HG03354 (cell line): Measurements from ENCODE around the gene ING5.

Experiments used
- ATAC-seq: cut with Tn5 transposase; IDR thresholded peaks from one replicate; pipeline ENCODE4 v1.9.1; 2021; ENCODE audit warnings: mild to moderate bottlenecking; ENCODE audit not compliant: unreplicated experiment, poor library complexity, severe bottlenecking

The ING5 gene

DNA sequence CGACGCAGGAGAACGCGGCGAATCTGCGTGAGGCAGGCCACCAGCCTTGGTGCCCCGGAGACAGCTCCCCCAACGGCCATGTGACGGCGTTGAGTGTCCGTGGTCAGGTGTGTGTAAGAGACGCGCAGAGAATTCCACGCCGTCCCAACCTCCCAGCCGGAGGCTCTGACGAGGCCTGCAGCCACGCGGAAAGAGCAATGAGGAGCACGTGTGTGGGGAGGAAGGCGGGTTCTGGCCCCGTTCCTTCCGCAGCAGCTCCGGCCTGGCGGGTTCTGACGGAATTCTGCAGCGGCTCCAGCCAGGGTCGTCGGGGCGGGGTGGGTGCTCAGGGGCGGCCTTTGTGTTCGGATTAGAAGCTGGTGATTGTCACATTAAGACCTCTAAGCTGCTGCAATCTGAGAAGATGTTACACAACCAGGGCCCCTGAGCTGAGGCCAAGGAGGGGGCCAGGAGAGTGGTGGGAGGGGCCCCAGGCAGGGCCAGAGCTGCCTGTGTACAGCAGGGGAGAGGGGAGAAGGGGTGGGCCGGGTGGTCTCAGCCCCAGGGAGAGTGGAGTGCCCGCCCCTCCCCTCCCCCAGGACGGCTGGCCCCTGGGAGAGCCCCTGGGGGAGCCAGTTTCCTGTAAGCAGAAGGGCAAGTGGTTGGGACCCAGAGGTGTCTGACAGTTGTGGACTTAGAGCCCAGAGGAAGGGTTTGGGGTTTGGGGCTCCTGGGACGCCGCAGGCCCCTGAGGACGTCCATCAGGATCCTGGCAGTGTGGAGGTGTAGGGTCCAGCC lies 69.6 kb downstream of the ING5 start:
- no peak for ATAC-seq

DNA sequence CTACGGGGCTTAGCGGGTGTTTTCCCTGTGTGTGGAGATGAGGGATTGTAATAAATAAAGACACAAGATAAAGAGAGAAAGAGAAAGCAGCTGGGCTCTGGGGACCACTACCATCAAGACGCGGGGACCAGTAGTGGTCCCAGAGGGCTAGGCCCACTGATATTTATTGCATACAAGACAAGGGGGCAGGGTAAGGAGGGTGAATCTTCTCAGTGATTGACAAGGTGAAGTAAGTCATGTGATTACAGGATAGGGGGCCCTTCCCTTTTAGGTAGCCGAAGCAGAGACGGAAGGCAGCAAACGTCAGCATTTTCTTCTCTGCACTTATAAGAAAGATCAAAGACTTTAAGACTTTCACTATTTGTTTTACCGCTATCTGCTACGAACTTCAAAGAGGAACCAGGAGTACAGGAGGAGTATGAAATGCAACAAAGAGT lies 70.2 kb downstream of the ING5 start:
- no peak for ATAC-seq

DNA sequence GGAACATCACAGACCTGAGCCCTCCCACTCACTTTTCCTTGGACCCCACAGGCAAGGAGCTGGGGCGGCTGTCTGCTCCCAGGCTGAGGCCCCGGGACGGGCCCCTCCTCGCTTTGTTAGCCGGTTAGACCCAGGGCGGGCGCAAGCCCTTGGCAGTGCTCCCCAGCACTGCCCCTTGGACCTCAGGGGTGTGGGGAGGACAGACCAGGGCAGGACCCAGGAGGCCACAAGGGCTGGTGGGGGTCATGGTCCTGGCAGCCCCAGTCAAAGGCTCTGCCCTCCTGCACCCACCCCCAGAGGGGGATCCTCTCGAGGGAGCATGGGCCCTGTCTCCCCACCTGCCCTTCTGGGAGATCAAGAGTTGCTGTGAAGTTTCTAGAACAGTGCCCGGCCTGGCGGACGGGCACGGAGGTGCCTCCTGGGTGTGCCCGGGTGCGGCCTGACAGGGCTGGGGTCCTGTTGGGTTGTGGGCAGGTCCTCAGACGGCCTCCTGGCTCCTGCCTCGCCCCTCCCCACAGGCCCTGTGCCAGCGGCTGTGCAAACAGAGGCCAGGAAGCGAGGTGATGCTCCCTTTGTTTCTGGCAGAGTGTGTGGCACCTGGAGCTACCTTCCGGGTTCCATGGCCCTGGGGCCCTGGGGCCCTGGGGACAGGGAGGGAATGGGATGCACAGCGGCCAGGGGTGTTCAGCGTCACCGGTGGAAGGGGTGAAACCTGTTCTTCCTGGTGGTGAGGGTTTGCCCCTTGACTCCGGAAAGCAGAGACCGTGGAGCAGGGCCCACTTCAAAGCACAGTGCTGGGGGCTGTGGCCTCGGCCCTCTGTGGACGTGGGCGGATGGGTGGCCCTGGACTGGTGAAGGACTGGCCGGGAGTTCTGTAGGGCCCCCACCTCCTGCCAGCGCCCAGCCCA lies 71.9 kb downstream of the ING5 start:
- ATAC-seq, result no peak

DNA sequence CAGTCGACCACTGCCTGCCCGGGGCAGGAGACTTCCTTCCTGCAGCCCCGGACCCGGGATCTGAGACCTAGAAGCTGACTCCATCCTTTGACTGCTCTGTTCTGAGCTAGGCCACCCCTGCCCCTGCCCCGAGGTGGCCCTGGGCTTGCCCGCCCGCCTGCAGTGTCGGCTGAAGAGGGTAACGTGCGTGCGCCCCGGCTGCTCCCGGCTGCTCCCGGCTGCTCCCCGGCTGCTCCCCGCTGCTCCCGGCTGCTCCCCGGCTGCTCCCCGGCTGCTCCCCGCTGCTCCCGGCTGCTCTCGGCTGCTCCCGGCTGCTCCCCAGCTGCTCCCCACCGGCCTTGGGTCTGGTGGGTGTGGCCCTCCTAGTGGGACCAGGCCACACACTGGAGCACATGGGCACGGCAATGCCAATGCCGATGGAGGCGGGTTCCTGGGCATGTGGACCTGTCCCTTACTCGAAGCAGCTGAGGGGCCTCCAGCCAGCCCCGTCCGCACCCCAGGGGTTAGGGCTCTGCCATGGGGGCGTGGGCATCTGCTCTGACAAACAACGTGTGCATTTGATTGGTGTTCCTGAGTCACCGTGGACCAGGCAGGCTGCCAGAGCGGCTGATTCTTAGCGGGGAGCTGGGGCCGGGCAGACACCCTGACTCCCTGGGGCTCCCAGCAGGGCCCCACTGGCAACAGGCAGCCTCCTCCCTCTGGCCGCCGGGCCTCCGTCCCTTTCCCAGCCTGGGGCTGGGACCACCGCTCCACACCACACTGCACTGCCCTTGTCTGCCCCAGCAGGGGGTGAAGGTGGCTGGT lies 72.8 kb downstream of the ING5 start:
- ATAC-seq, result no peak

DNA sequence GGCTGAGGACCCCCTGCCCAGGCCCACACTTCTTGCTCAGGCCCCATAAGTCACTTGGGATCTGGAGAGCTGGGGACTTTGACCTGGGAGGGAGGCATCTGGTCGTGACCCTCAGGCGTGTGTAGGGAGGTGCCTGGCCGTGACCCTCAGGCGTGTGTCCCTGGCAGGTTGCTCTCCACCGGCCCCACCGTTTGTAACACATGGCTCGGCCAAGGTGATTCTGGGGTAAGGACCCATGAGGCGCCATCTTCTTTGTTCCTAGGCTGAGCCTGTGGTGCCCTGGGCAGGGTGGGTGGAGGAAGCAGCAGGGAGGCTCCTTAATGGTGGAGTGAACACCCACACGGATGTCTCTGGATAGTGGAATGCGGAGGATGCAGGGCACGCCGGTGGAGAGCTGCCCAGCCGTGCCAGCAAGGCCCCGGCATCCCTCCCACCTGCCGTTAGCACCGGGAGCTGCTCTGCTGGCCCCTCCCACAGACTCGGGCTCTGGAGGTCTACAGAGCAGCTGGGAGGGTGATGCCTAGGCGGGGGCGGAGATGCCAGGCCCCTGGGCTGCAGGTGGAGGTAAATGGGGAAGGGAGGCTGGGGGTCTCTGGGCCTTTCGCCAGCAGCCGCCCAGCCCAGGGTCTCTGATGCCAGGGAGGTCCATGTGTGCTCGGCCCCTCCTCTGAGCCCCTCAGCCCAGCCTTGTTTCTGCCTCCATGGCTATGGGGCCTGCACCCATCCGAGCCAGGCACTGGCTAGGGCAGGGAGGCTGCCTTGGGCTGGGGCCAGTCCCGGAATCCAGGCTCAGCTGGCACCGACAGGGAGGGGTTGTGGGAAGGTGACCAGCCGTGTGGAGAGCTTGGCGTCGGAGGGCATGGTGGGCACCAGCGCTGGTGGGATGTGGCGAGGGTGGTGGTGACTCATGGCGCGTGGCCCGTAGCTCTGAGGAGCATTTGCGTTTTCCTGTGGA lies 73.7 kb downstream of the ING5 start:
- no peak for ATAC-seq

DNA sequence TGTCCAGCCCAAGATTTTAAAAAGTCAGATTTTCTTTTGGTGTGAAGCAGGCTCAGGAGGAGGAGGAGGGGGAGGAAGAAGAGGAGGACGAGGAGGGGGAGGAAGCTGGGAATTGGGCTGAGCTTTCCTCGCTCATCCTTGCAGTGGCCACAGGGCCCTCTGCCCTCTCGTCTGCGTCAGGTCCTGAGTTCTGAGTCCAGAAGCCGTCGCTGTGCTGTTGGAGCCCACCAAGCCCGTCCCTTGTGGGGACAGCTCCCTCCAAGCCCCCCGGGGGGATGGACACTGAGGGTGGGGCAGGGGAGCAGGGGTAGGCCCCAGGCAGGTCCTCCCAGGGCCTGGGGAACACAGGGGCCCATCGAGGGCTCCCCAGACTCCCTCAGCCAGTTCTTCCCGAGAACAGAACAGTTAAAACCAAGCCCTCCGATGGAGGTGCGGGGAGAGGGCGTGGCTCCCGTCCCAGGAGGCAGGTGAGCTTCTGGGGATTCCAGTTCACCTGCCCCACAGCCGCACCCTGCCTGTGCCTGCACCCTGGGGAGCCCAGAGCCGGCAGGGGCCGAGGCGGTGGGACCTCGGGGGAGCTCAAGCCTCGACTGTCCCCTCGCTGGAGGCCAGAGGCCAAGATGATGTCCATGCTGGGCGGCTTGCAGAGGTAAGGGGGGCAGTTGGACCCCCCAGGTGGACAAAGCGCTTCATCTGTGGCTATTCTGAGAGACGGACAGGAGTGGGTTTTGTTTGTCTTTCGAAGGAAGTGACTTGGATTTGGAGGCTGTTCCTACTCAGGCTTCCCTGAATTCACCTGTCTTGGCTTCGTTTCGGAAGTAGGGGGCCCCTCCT lies 74.7 kb downstream of the ING5 start, which contains the start of gene GAL3ST2:
Gene GAL3ST2 (plus strand): TSS at position 487 of the 834 bp plus-strand sequence. CDS start 134 bp downstream, at position 621.
- ATAC-seq, result no peak

DNA sequence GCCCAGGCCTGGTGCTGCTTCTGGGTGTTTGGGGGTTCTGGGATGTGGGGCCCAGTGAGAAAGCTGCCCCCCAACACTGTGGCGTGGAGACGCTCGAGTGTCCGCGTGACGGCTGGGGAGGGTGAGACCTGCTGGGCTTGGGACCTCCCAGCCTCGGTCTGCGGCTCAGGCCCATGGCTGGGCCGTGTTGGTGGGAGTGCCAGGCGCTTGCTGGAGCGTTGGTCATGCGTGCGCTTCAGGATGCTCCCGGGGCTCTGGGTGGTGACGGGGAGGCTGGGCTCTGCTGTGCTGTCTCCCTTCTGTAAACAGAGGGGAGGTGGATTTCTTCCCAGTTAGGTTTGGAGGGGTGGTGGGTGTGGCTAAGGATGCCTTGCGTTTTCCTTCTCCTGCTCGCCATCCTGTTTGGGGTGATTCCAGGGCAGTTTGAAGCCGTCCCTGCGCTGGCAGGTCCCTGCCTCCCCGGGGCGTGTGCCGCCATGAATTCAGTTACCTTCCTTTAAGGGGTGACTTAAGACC lies 75.4 kb downstream of the ING5 start:
- no peak for ATAC-seq

DNA sequence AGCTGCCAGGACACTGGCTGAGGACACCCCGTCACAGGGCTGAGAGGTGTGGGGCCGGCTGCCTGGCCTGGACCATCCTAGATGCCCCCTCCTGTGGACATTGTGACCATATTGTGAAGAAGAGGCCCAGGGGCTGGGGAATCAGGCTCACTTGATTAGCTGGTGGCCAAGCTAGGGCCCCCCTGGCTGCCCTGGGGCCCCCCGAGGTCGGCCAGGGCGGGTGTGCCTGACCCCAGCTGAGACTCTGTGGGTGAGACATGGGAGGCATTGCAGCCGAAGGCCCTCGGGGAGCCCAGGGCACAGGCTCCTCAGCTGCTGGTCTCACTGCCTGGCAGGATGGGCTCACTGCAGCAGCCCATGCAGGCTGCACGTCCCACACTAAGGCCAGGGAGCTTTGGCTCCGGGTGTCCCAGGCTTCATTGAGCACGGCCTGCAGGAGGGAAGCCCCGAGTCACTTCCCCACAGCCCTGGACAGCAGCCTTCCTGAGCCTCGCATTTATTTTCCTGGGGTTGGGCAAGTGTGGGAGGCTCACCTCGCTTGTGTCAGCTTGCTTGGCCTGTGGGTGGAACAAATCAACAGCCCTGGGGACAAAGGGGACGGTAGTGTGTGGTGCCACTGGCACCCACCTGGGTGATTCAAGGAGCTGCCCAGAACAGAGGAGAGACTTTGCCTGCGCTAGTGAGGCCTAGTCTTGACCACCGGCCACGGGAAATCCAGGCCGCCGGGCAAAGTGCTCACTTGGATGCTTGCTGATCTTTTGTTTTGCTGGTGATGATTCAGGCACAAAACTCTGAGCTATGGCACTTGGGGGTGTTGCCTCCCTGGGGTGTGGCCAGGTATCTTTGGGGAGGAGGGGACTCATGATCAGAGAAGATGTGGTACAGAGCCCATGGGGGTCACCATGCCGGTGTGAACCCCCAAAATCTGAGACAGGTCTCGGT lies 76.1 kb downstream of the ING5 start:
- no peak for ATAC-seq
